Fibroblast of lung (primary cell): ENCODE measurements around the gene RNF181. TPM values are rescaled to one million over a fixed set of nuclear protein-coding genes. Genes with fewer than 3 reads are reported as not detected.

Experiments used
- DNase-seq, 2 donors: peaks; one replicate each; pipeline versions ENCODE4 v3.0.0 to v3.0.0-alpha.2; 2010; ENCODE audit warnings: low read depth in 2 of 2
- H2AFZ ChIP-seq: 2 replicates; pipeline ENCODE4 v1.5.1; 2012; ENCODE audit warnings: low read length, control low read depth, inconsistent platforms
- H3K27ac ChIP-seq: 2 replicates; pipeline ENCODE4 v1.5.1; 2011; ENCODE audit warnings: low read length, control low read depth; ENCODE audit not compliant: insufficient read depth
- H3K27me3 ChIP-seq: 2 replicates; pipeline ENCODE4 v1.5.1; 2011; ENCODE audit warnings: mild to moderate bottlenecking, low read length; ENCODE audit not compliant: control insufficient read depth, insufficient read depth
- H3K36me3 ChIP-seq: 2 replicates; pipeline ENCODE4 v1.5.1; 2011; ENCODE audit warnings: low read length; ENCODE audit not compliant: control insufficient read depth, insufficient read depth
- H3K4me1 ChIP-seq: 2 replicates; pipeline ENCODE4 v1.5.1; 2011; ENCODE audit warnings: low read length; ENCODE audit not compliant: control insufficient read depth, insufficient read depth; ENCODE audit errors: extremely low read depth
- H3K4me2 ChIP-seq: 2 replicates; pipeline ENCODE4 v1.5.1; 2011; ENCODE audit warnings: low read length, control low read depth; ENCODE audit not compliant: insufficient read depth; ENCODE audit errors: extremely low read depth
- H3K4me3 ChIP-seq, 4 experiments: fragments of 200-600 bp in 1 of 4; sonication (generic) in 1 of 4; replicated peaks in 1 of 4; 2 replicates each; pipeline ENCODE4 v1.5.1; 2011 to 2016; ENCODE audit warnings: low read length in 4 of 4, low read depth in 3 of 4, mild to moderate bottlenecking in 3 of 4, control low read depth in 2 of 4, inconsistent platforms in 1 of 4, mixed read lengths in 1 of 4; ENCODE audit not compliant: insufficient read depth in 1 of 4; ENCODE audit errors: control extremely low read depth in 1 of 4
- H3K79me2 ChIP-seq: 2 replicates; pipeline ENCODE4 v1.5.1; 2012; ENCODE audit warnings: mild to moderate bottlenecking, low read length, inconsistent platforms; ENCODE audit not compliant: control insufficient read depth, insufficient read depth
- H3K9ac ChIP-seq: 2 replicates; pipeline ENCODE4 v1.5.1; 2011; ENCODE audit warnings: mild to moderate bottlenecking, low read length, control low read depth; ENCODE audit not compliant: insufficient read depth
- H3K9me3 ChIP-seq: 2 replicates; pipeline ENCODE4 v1.5.1; 2012; ENCODE audit warnings: low read depth, low read length; ENCODE audit not compliant: control insufficient read depth, insufficient read depth
- H4K20me1 ChIP-seq: 2 replicates; pipeline ENCODE4 v1.5.1; 2011; ENCODE audit warnings: low read length; ENCODE audit not compliant: control insufficient read depth, insufficient read depth; ENCODE audit errors: extremely low read depth
- CTCF ChIP-seq, 2 donors: IDR thresholded peaks in 1 of 2; conservative IDR thresholded peaks in 1 of 2; 1 replicate in 1 of 2; 2 replicates in 1 of 2; pipeline ENCODE4 v1.5.1; 2011 to 2012; ENCODE audit warnings: low read length in 2 of 2, control low read depth in 1 of 2, inconsistent platforms in 1 of 2, low read depth in 1 of 2, mild to moderate bottlenecking in 1 of 2
- EZH2 ChIP-seq: IDR thresholded peaks from 2 replicates; pipeline ENCODE4 v1.5.1; 2012; ENCODE audit warnings: low read length, control low read depth, mild to moderate bottlenecking; ENCODE audit errors: missing control alignments
- polyA plus RNA-seq, 2 donors: library from polyadenylated mRNA; depleted of rRNA in 1 of 2; stranded (reverse) in 1 of 2; unstranded in 1 of 2; fragments of >200 nt; gene quantifications; 2 replicates each; pipeline ENCODE4 v1.2.1, GENCODE V29; 2011 to 2012; ENCODE audit warnings: missing spikeins in 1 of 2
- total RNA-seq: library from RNA; depleted of rRNA; stranded (reverse); fragments of >200 nt; gene quantifications from 2 replicates; pipeline ENCODE4 v1.2.1, GENCODE V29; 2014

The RNF181 gene
- total and polyA plus RNA-seq, 2 donors (not counting 1 experiment from before 2014, with no cell fraction given) = 247 to 276 TPM

GRCh38 chr2:85585781-85586105 is 9.8 kb upstream of the RNF181 start:
- DNase-seq = peak; percentile 55 to 89
- H2AFZ ChIP-seq = no peak overlapping the region
- no peak overlapping the region for H3K9ac ChIP-seq
- H3K27ac ChIP-seq = peak overlapping the region; percentile 88
- peaks cover 28% of the 10 kb centered on the region for H3K4me1 ChIP-seq
- no peaks in the 10 kb centered on the region for H4K20me1 ChIP-seq
- no peaks in the 10 kb centered on the region for H3K36me3 ChIP-seq
- H3K9me3 ChIP-seq = no peaks in the 10 kb centered on the region
- peaks cover 1% of the 10 kb centered on the region for H3K79me2 ChIP-seq
- H3K4me2 ChIP-seq = peak overlapping the region; percentile 89
- H3K4me3 ChIP-seq = peak overlapping the region in 2 of 4 experiments; percentile 4 to 70
- TF ChIP-seq EZH2 (no peak), CTCF (conservative IDR thresholded peaks at IDR 0.05 in 1 of 2, IDR thresholded peaks at IDR 0.05 in 1 of 2; ENCODE audit: low read depth in 1 of 2, low read length in 2 of 2) (no peak)
- no peaks in the 10 kb centered on the region for H3K27me3 ChIP-seq

- TF ChIP-seq CTCF (conservative IDR thresholded peaks at IDR 0.05 in 1 of 2, IDR thresholded peaks at IDR 0.05 in 1 of 2; ENCODE audit: low read depth in 1 of 2, low read length in 2 of 2) = no peak
- Histone ChIP-seq H3K27me3 (no peaks in the 10 kb centered on the region), H4K20me1 (no peaks in the 10 kb centered on the region), H3K9ac (no peak overlapping the region), H3K4me3 (no peak overlapping the region), H3K4me2 (no peak overlapping the region), H3K9me3 (no peaks in the 10 kb centered on the region), H3K36me3 (peaks cover 1% of the 10 kb centered on the region), H3K27ac (no peak overlapping the region), H3K79me2 (peaks cover 8% of the 10 kb centered on the region), H2AFZ (no peak overlapping the region), H3K4me1 (peaks cover 42% of the 10 kb centered on the region)
- no peak for DNase-seq
Measured at GRCh38 chr2:85588236-85588635, 7.3 kb upstream of the RNF181 start.

GRCh38 chr2:85588645-85589044 is 6.9 kb upstream of the RNF181 start:
- Histone ChIP-seq H3K4me1 (peaks cover 42% of the 10 kb centered on the region), H3K36me3 (peaks cover 1% of the 10 kb centered on the region), H3K27ac (no peak overlapping the region)

More at GRCh38 chr2:85588645-85589044, 6.9 kb upstream of the RNF181 start:
- no peak overlapping the region for H2AFZ ChIP-seq
- H3K4me2 ChIP-seq = no peak overlapping the region
- no peak overlapping the region for H3K9ac ChIP-seq
- no peaks in the 10 kb centered on the region for H4K20me1 ChIP-seq
- H3K4me3 ChIP-seq = no peak overlapping the region
- H3K27me3 ChIP-seq = no peaks in the 10 kb centered on the region
- H3K79me2 ChIP-seq = peaks cover 8% of the 10 kb centered on the region
- H3K9me3 ChIP-seq = no peaks in the 10 kb centered on the region
- no peak for TF ChIP-seq CTCF (conservative IDR thresholded peaks at IDR 0.05 in 1 of 2, IDR thresholded peaks at IDR 0.05 in 1 of 2; ENCODE audit: low read depth in 1 of 2, low read length in 2 of 2)
- TF ChIP-seq EZH2 = no peak
- DNase-seq = no peak
